Thyroid gland (tissue), 4 donors: ENCODE data around the gene RBM19. TPM values are rescaled to one million over a fixed set of nuclear protein-coding genes. Genes with fewer than 3 reads are reported as not detected.
"Not testable (repeated sequence)": the region's sequence is repeated elsewhere in the genome, so short reads cannot be mapped to it uniquely, and the experiment has no call there.

Experiments
- DNase-seq, 2 donors: peaks; one replicate each; pipeline ENCODE4 v3.0.0-alpha.2; 2019
- H3K27ac ChIP-seq, 3 donors: fragments of 200-600 bp; sonication (generic); 1 replicate in 2 of 3; 2 replicates in 1 of 3; pipeline ENCODE4 v1.5.1; 2016 to 2019; ENCODE audit warnings: mild to moderate bottlenecking in 1 of 3, moderate library complexity in 1 of 3
- H3K27me3 ChIP-seq: fragments of 200-600 bp; sonication (generic); one replicate; pipeline ENCODE4 v1.5.1; 2019
- H3K36me3 ChIP-seq, 2 donors: fragments of 200-600 bp; sonication (generic); one replicate each; pipeline ENCODE4 v1.5.1; 2016 to 2019
- H3K4me1 ChIP-seq, 2 donors: fragments of 200-600 bp; sonication (generic); one replicate each; pipeline ENCODE4 v1.5.1; 2017 to 2019
- H3K4me3 ChIP-seq, 3 donors: fragments of 200-600 bp; sonication (generic); replicated peaks in 1 of 3; 1 replicate in 2 of 3; 2 replicates in 1 of 3; pipeline ENCODE4 v1.5.1; 2016; ENCODE audit warnings: mild to moderate bottlenecking in 1 of 3
- H3K9me3 ChIP-seq: fragments of 200-600 bp; sonication (generic); one replicate; pipeline ENCODE4 v1.5.1; 2017
- POLR2A ChIP-seq, 2 donors: fragments of 450-650 bp; IDR thresholded peaks; one replicate each; pipeline ENCODE4 v1.6.1; 2017; ENCODE audit warnings: antibody characterized with exemption in 2 of 2, mild to moderate bottlenecking in 2 of 2, moderate library complexity in 1 of 2
- WGBS, 2 donors: methylation state at CpG; one replicate each; pipeline ENCODE4 v1.1.5; 2017; 5-methylcytosine and 5-hydroxymethylcytosine counted together
- intact Hi-C: fragments of 100-400 bp; cut with DNase I; formaldehyde crosslinking; loops from one replicate; pipeline ENCODE4 v1.15.1; 2023
- total RNA-seq, 4 donors: library from RNA; depleted of rRNA; stranded (reverse); fragments of >200 nt; gene quantifications; one replicate each; pipeline ENCODE4 v1.2.3, GENCODE V29; 2016
- TF ChIP-seq, protein P1 (sequence below), 6 experiments: fragments of 200-600 bp in 3 of 6; fragments of 450-650 bp in 3 of 6; sonication (generic) in 3 of 6; IDR thresholded peaks; one replicate each; pipeline ENCODE4 v1.5.1; 2016 to 2019; ENCODE audit warnings: antibody characterized with exemption in 6 of 6, mild to moderate bottlenecking in 2 of 6, inconsistent platforms in 1 of 6, moderate library complexity in 1 of 6

RBM19 gene
- total RNA-seq, 4 donors from 2014 or later: 27.3 to 40.6 (median 36.1) TPM

DNA sequence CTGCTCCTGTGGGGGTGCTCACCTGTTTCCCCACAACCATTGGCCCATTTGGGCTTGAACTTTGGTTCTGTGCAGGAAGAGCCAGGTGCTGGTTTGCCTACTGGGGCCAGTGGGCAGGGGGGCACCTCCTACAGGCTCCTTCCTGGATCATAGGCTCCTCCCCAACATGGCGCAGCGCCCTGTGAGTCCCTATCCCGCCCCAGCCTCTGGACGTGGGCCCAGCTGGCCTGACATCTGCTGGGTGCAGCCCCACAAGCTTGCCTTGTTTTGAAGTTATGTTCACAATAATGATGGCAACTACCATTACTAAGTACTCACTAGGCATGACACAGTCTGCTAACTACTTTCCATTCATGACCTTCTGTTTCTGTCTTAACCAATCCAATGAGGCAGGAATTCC is 147.8 kb downstream of the RBM19 start:
- Histone ChIP-seq H3K4me1 (no peaks in the 10 kb centered on the region), H3K36me3 (no peaks in the 10 kb centered on the region), H3K27ac (no peak overlapping the region), H3K4me3 (no peak overlapping the region), H3K27me3 (no peaks in the 10 kb centered on the region), H3K9me3 (no peaks in the 10 kb centered on the region)
- 93% methylated on average over 4 of the region's 4 CpGs for WGBS, 2 donors
- no peak for DNase-seq
- TF ChIP-seq POLR2A (IDR thresholded peaks at IDR 0.05): no peak
- TF ChIP-seq, protein P1, sequence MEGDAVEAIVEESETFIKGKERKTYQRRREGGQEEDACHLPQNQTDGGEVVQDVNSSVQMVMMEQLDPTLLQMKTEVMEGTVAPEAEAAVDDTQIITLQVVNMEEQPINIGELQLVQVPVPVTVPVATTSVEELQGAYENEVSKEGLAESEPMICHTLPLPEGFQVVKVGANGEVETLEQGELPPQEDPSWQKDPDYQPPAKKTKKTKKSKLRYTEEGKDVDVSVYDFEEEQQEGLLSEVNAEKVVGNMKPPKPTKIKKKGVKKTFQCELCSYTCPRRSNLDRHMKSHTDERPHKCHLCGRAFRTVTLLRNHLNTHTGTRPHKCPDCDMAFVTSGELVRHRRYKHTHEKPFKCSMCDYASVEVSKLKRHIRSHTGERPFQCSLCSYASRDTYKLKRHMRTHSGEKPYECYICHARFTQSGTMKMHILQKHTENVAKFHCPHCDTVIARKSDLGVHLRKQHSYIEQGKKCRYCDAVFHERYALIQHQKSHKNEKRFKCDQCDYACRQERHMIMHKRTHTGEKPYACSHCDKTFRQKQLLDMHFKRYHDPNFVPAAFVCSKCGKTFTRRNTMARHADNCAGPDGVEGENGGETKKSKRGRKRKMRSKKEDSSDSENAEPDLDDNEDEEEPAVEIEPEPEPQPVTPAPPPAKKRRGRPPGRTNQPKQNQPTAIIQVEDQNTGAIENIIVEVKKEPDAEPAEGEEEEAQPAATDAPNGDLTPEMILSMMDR (IDR thresholded peaks at IDR 0.05): no peak
- intact Hi-C loops: no loop called here

DNA sequence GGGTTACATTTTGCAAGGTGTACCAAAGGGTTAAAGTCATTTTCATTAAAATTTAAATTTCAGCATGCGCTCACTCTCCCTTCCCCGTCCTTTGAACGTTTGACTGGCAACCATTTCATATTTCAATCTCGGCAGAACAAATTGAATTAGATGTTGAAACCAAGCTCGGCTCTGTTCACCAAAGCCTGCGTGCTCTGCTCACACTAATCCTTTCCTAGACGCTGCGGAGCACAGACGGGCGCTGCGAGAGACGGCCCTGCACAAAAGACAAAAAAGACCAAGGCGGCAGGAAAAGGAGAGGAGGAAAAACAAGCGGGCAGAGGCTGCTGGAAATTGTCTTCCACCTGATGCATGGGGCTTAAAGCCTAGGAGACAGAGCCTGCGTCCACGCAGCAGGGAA is 149.3 kb downstream of the RBM19 start:
- H3K36me3 ChIP-seq: no peaks in the 10 kb centered on the region

DNA sequence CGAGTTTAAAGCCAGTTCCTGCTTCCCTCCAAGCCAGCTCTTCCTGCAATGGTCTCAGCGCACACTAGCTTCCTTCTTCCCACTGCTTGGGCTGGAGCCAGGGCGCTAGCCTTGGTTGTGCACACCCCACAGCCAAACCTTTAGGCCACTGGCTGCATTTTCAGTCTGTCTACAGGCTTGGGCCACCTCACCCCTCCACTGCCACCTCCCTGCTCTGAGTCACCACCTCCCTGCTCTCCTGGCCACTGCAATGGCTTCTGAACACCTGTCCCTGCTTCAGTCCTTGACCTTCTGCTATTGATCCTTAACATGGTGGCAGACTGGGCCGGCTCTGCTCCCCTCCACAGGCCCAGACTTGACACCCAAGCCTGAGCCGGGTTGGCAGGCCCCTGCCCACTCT is 151.1 kb downstream of the RBM19 start:
- Histone ChIP-seq H3K27ac (no peak overlapping the region), H3K27me3 (no peaks in the 10 kb centered on the region), H3K36me3 (no peaks in the 10 kb centered on the region), H3K4me3 (no peak overlapping the region), H3K9me3 (no peaks in the 10 kb centered on the region), H3K4me1 (no peaks in the 10 kb centered on the region)
- TF ChIP-seq POLR2A (IDR thresholded peaks at IDR 0.05): no peak
- TF ChIP-seq, protein P1 (IDR thresholded peaks at IDR 0.05): no peak
- DNase-seq: no peak
- WGBS, 2 donors: 85 to 88% methylated on average over 5 of the region's 5 CpGs
- intact Hi-C loops: no loop called here

More for the DNA sequence above, 149.3 kb downstream of the RBM19 start:
- H3K27me3 ChIP-seq: no peaks in the 10 kb centered on the region
- TF ChIP-seq POLR2A (IDR thresholded peaks at IDR 0.05): no peak
- TF ChIP-seq, protein P1 (IDR thresholded peaks at IDR 0.05): no peak
- no peak overlapping the region for H3K27ac ChIP-seq
- H3K9me3 ChIP-seq: no peaks in the 10 kb centered on the region
- intact Hi-C loops: no loop called here
- H3K4me3 ChIP-seq: no peak overlapping the region
- no peaks in the 10 kb centered on the region for H3K4me1 ChIP-seq
- no peak for DNase-seq
- 82% methylated on average over 16 of the region's 16 CpGs for WGBS, 2 donors

DNA sequence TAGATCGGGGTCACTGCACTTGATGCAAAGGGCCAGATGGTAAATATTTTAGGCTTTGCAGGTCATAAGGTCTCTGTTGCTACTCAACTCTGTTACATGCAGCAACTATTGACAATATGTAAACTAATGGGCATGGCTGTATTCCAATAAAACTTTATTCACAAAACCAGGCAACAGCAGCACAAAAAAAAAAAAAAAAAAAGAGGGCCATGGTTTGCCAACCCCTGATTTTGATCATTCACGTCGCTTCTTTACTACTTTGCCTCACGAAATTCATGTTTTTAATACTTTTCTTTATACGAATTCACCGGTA is 152.9 kb downstream of the RBM19 start:
- Histone ChIP-seq H3K36me3 (no peaks in the 10 kb centered on the region), H3K27ac (no peak overlapping the region), H3K27me3 (no peaks in the 10 kb centered on the region), H3K4me1 (no peaks in the 10 kb centered on the region), H3K9me3 (no peaks in the 10 kb centered on the region), H3K4me3 (no peak overlapping the region)
- TF ChIP-seq, protein P1 (IDR thresholded peaks at IDR 0.05): no peak
- no peak for TF ChIP-seq POLR2A (IDR thresholded peaks at IDR 0.05)
- WGBS, 2 donors: 87 to 97% methylated on average over 6 of the region's 6 CpGs
- DNase-seq: no peak
- intact Hi-C loops: no loop called here

DNA sequence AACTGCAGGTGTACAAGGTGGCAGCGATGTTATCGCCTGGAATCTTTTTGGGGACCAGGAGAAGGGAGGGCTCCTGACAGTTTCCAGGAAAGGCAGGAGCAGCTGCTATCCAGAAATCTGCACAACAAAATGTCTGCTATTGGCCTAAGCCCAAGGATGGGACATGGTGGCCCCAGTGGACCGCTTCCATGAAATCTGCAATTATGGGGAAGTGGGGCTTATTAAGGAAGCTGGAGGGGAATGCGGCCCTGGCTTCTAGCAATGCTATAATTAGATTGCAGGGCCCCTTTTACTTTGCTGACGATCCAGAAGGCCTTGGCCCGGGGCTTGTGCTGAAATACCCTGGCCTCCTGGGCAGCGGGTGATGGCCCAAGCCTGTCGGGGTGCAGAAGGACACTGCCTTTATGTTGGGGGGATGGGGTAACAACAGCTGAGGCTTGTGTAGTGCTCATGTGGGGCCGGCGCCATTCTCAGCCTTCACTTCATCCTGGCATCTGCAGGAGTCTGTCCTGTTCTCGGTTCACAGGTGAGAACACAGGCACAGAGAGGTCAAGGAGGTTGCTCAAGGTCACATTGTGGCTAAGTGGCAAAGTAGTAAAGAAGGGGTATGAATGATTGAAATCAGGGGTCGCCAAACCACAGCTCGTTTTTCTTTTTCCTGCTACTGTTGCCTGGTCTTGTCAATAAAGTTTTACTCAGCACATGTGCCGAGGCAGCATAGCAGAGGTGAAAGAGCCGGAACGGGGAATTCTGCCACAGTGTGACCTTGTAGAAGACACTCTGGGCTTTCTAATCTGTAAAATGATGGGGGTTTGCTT is 153.5 kb downstream of the RBM19 start:
- H3K9me3 ChIP-seq: no peaks in the 10 kb centered on the region
- TF ChIP-seq, protein P1 (IDR thresholded peaks at IDR 0.05): no peak
- no peak for TF ChIP-seq POLR2A (IDR thresholded peaks at IDR 0.05)
- no peaks in the 10 kb centered on the region for H3K27me3 ChIP-seq
- WGBS, 2 donors: 86 to 91% methylated on average over 14 to 16 of the region's 16 CpGs
- no peak for DNase-seq
- H3K4me3 ChIP-seq: no peak overlapping the region
- intact Hi-C loops: no loop called here
- no peaks in the 10 kb centered on the region for H3K36me3 ChIP-seq
- no peaks in the 10 kb centered on the region for H3K4me1 ChIP-seq
- H3K27ac ChIP-seq: no peak overlapping the region

DNA sequence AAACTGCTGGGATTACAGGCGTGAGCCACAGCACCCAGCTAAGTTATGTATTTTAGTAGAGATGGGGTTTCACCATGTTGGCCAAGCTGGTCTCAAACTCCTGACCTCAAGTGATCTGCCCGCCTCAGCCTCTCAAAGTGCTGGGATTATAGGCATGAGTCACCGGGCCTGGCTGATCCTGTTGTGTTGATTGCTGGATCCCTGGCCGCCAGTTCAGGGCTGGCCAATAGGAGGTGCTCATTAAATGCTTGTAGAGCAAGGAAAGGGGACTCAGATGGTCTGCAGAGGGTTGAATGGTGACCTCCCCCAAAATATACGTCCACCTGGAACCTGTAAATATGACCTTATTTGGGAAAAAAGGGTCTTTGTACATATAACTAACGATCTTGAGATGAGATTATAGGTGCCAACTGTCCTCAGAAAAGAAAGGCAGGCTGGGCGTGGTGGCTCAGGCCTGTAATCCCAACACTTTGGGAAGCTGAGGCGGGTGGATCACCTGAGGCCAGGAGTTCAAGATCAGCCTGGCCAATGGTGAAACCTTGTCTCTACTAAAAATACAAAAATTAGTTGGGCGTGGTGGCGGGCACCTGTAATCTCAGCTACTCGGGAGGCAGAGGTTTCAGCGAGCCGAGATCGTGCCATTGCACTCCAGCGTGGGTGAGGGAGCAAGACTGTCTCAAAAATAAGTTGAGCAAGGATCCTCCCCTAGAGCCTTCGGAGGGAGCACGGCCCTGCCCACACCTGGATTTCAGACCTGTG is 156.5 kb downstream of the RBM19 start:
- WGBS, 2 donors: 95 to 97% methylated on average over 16 to 17 of the region's 17 CpGs

More for the DNA sequence above, 156.5 kb downstream of the RBM19 start:
- H3K4me1 ChIP-seq, H3K4me3 ChIP-seq, intact Hi-C loops, H3K27me3 ChIP-seq, H3K9me3 ChIP-seq, DNase-seq, H3K27ac ChIP-seq, H3K36me3 ChIP-seq: not testable (repeated sequence)
